Activated CD4-positive, alpha-beta T cell treated with anti-CD3 and anti-CD28 coated beads, Interleukin-10, Interleukin-2, amounts not matched to agents 100 ng/mL and 50 ng/mL, durations not matched to agents 16 hours and 8 hours (primary cell): ENCODE results near the gene BMP8B.

ENCODE experiments used
- DNase-seq: peaks from one replicate; pipeline ENCODE4 v3.0.0-alpha.2; 2020

BMP8B gene

DNA sequence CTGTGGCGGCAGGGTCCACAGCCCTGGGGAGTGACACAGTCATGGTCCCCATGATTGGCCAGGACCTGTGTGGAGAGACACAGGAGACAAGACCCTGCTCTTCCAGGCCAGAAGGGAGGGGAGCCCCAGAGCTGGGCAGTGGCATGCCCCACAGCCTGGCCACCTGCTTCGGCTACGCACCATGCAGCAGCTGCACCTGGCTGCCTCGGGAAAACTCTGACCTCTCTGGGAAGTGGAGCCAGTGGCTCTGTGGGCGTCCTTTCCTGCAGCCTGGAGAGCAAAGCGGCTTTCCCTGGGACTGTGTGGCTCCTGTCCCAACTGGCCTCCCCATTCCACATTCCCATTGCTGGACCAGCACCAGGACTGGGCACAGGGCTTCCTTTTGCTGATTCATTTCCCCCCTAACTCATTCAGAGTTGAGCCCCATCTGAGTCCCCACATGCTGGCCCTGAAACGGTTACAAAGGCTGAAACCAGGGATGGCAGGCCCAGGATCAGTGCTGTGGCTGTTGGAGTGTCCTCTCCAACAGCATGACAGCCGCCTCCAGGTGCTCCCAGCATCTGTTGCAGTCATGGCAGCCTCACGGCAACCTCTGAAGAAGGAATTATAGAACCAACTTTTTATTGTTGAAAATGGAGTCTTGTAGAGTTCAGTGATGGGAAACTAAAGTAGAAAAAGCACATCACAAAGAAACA lies 32.6 kb downstream of the BMP8B start:
- DNase-seq: no peak

DNA sequence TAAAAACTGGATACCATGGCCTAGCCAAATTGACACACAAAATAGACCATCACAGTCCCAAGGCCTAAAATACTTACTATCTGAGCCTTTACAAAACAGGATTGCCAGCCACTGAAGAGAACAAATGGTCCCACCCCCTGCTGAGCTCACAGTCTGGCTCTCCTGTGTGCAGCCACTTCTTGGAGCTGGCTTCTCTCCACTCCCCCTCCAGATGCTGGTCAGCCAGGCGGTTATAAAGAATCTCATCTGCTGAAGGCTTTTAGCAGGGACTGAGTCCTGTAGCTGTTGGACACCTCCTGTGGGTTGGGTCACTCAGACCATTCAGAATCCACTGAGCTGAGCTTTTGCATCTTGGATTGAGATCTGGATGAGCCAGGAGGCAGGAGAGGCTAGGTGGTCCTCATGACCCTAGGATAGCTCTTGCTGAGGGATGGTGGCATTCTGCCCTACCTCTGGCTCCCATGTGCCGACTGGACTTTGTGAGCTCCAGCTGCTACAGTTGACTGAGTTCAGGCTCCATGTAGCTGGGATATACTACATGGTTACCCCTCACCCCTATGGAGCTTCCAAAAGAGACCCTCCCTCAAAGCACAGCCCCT lies 33.7 kb downstream of the BMP8B start:
- DNase-seq: no peak

DNA sequence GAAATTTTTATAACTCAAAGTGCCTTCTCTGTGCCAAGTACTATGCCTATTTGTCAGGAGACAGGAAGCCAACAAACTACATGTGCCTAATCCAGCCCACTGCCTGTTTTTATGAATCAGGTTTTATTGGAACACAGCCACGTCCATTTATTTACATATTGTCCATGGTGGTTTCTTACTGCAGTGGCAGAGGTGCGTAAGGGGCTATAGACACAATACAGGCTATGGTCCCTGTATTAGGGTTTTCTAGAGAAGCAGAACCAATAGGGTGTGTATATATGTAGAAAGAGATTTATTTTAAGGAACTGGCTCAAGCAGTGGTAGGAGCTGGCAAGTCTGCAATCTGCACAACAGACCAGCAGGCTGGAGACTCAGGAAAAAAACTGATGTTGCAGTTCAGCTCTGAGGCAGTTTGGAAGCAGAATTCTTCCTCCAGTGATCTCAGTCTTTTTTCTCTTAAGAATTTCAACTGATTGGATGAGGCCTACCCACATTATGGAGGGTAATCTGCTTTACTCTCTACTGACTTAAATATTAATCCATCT lies 34.6 kb downstream of the BMP8B start:
- DNase-seq: no peak

- no peak for DNase-seq
Observed at GRCh38 chr1:39753132-39754025, 35.3 kb downstream of the BMP8B start.

DNA sequence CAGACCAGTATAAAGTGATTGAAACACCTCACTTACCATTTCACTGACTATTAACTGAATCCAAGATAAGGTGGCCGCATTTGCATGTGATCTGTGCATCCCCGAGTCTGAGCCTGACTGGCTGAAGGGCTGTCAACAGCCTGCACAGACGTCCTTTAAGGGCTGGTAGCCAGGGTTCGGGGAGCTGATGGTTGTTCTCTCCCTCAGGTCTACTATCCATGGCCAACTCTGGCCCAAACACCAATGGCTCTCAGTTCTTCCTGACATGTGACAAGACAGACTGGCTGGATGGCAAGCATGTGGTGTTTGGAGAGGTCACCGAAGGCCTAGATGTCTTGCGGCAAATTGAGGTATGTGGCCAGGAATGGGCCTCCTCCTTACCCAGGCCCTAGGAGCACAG lies 36.0 kb downstream of the BMP8B start:
- no peak for DNase-seq

DNA sequence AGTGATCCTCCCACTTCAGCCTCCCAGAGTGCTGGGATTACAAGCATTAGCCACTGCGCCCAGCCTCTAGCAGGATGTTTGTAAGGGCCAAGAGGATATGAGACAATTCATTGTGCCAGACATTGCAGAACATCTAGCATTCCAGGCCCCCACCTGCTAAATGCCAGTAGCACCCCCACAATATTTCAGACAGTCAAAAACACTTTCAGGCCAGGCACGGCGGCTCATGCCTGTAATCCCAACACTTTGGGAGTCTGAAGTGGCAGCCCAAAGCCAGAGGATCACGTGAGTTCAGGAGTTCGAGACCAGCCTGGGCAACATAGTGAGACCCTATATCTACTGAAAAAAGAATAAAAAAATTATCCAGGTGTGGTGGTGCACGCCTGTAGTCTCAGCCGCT lies 37.1 kb downstream of the BMP8B start:
- DNase-seq: no peak

DNA sequence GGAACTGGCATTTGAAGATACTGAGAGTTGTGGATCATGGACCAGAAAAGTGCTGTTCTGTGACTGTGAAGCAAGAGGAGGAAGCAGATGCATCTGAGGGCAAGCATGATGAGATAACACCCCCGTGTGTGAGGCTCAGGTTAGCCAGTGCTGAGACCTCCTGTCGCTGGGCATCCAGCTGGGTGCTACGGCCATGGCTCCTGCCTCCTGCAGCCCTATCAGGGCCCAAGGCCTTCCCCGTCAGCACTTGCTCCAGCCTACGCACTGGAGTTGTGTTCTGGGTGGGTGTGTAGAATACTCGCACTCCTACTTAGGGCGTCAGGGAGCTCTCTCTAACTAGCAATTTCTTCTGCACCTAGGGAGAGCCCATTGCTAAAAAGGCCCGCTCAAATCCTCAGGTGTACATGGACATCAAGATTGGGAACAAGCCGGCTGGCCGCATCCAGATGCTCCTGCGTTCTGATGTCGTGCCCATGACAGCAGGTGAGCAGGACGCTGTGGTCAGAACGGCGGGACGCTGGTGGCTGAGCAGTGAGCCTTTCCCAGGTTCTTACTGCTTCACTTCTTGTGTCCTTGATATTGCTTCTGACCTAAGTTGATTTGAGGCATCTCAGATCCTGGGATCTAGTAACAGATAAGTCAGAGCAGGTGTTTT lies 43.5 kb downstream of the BMP8B start:
- DNase-seq: no peak

DNA sequence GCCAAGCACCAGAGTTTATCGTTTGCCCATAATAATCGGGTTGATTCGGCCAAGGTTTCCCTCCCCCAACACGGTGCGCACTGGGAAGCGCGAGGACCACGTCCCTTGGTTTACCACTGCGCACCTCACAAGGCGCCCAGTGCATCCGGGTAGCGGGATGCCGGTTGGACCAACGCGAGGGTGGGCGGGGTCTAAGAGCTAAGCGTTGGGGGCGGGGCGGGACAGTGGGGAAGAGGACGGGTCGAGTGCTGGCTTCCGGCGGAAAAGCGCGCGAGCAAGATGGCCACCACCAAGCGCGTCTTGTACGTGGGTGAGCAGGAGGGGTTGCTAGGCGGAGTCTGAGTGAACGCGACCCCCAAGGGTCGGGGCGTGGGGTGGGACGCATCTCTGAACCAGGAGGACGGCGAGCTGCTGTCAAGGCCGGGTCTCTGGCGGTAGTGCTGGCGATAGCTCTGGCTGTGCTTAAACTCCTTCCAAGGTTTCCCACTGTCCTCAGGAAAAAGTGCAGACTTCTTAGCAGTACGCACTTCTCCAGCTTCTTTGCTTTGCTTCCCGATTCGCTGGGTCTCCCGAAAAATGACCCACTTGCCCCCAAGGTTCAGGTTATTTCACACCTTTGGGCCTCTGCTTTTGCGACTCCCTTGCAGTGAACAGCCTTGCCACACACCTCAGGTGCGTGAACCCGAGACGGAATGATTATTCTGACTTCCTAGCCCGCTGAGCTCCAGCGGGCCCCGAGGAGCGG lies 49.9 kb downstream of the BMP8B start, which contains the start of gene PPIE:
TSS of gene PPIE (plus strand) at position 261 of the 745 bp plus-strand sequence. CDS start at position 280, 19 bp downstream.
- DNase-seq: peak; percentile 97

DNA sequence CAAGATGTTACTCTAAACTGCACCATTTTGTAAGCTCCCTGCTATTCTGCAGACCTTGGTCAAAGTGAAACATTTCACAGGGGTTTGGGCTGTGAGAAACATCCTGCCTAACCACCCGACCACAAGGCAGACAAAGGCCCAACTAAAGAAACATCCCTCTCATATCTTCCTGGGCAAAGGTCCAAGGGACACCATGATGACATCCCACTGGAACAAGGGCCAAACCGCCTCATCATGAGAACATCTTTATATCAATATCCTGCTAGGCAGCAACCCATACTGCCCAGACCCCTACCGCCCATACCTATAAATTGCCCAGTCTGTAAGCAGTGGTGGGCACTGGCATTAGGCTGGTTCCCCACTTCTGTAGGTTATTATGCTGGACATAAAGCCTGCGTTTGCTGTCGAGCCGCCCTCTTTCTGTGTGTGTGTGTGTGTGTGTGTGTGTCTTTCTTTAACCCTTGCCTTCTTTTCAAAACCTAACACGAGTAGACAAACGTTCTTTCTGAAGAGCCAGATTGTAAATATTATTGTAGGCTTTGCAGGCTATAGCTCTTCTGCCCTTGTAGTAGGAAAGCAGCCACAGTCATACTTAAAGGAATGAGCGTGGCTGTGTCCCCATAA lies 51.0 kb downstream of the BMP8B start:
- DNase-seq: peak; percentile 62

DNA sequence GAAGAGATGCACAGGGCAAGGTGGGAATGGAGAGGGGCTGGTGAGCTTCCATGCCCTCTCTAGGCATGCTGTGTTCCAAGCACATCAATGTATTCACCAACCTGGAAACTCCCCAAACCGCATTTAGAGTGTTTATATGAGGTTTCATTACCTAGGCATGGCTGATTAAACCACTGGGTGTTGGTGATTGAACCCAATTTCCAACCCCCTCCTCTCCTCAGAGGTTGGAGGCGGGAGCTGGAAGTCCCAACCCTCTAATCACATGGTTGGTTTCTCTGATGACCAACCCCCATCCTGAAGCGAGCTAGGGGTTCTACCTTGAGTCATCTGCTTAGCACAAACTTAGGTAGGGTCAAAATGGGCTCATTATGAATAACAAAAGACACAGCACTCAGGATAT lies 52.9 kb downstream of the BMP8B start:
- no peak for DNase-seq

DNA sequence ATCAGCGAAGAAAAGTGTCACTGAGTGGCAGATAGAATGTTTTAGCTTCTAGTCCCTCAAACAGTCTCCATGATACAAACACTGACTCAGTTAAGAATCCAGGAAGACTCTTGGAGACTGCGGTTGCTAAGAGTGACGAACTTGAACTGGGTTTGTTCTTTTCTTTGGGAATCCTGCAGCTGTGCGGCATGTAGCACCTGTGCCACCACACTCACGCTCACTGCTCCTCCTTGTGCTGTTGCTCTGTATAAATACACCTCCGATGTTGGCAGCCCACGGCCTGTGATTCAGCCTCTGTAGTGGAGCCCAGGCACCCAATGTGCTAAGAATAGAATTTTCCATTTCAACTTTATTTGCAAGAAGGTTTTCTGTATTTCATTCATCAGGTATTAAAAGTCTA lies 55.5 kb downstream of the BMP8B start:
- no peak for DNase-seq

DNA sequence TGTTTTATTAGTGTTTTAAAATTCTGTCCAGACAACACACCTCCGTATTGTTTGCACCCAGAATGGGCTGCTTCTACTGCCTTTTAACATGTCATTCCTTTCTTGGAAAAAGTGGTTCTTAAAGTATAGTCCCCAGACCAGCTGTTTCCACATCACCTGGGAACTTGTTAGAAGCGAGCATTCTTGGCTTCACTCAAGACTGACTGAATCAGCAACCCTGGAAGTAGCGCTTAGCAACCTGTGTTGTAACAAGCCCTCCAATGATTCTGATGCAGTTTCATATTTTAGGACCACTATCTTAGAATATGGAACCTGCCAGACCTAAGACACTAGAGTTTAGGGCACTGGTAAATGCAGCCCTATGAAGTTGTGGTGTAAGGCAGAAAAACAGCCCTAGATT lies 55.9 kb downstream of the BMP8B start:
- DNase-seq: no peak

- no peak for DNase-seq
Observed at GRCh38 chr1:39729842-39730241, 58.8 kb downstream of the BMP8B start.

- no peak for DNase-seq
Observed at GRCh38 chr1:39729030-39729429, 59.6 kb downstream of the BMP8B start.

DNA sequence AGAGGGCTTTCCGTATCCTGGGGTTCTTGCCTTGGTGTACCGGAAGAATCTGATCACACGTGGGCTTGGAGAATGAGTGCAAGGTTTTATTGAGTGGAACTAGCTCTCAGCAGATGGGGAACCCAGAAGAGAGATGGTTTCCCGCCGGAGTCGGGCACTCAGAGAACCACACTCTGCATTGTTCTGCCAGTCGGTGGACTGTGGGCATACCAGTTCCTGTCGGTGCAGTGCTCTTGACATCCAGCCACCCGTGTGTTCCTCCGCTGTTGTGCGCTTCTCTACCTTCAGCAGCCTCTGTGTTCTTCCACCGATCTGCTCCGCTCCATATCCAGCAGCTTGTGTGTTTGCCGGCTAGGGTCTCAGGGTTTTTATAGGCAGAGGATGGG lies 60.7 kb downstream of the BMP8B start:
- no peak for DNase-seq

GRCh38 chr1:39727221-39727931 lies 61.3 kb downstream of the BMP8B start:
- DNase-seq: peak; percentile 57

- no peak for DNase-seq
Observed at GRCh38 chr1:39726600-39726999, 62.1 kb downstream of the BMP8B start.

DNA sequence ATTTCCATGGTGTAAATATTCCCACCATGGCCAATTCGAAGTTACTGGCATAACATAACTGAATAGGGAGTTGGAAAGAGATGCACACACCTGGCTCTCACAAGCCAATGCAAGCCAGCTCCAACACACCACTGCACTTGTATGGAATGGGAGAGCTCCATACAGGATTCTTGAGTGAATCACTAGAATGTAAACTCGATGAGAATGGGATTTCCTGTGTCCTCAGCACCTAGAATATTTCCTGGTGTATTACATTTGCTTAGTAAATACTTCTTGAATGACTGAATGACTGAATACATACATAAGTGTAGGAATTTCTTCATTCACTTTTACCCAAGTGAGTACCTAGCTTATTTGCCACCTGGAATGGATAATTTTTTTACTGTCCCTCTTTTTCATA lies 66.2 kb downstream of the BMP8B start:
- DNase-seq: no peak

GRCh38 chr1:39721664-39722063 lies 67.0 kb downstream of the BMP8B start:
- DNase-seq: no peak

GRCh38 chr1:39720094-39720999 lies 68.3 kb downstream of the BMP8B start:
- DNase-seq: peak; percentile 74
